ENCODE data around the gene NEB.

GRCh38 chr2:151771599-151772358 lies 37.5 kb upstream of the NEB start:
- TF ChIP-seq CTCF (IDR thresholded peaks at IDR 0.05; ENCODE audit: low read depth, low read length, poor library complexity, severe bottlenecking) (no peak), EZH2phosphoT487 (IDR thresholded peaks at IDR 0.05; ENCODE audit: borderline replicate concordance, low read length) (no peak)
